OCI-LY3 (cell line): ENCODE results near the gene ROBO1.

Source experiments
- H2AFZ ChIP-seq: fragments of 200-600, 300-600 bp; shearing (Covaris generic); 2 replicates; pipeline ENCODE4 v1.6.0; 2014; ENCODE audit warnings: antibody characterized with exemption, low read depth, low read length
- H3K27ac ChIP-seq: fragments of 200-600, 300-600 bp; sonication (generic); 2 replicates; pipeline ENCODE4 v1.5.1; 2014; ENCODE audit warnings: mild to moderate bottlenecking, low read length, moderate library complexity, mixed read lengths
- H3K27me3 ChIP-seq: fragments of 200-600, 300-600 bp; sonication (generic); 2 replicates; pipeline ENCODE4 v1.6.1; 2014; ENCODE audit warnings: low read depth, low read length, mixed read lengths
- H3K36me3 ChIP-seq: fragments of 200-600, 300-600 bp; sonication (generic); replicated peaks from 2 replicates; pipeline ENCODE3; 2014; ENCODE audit warnings: low read depth, low read length, mixed read lengths
- H3K4me1 ChIP-seq: fragments of 300-600, 200-600 bp; sonication (generic); 2 replicates; pipeline ENCODE4 v1.6.1; 2014; ENCODE audit warnings: low read length, mixed read lengths
- H3K4me2 ChIP-seq: fragments of 200-600, 300-600 bp; sonication (generic); 2 replicates; pipeline ENCODE4 v1.6.1; 2014; ENCODE audit warnings: low read length, mixed read lengths
- H3K4me3 ChIP-seq: fragments of 300-600, 200-600 bp; sonication (generic); 2 replicates; pipeline ENCODE4 v1.5.1; 2014; ENCODE audit warnings: antibody characterized with exemption, mild to moderate bottlenecking, low read length, moderate library complexity
- H3K79me2 ChIP-seq: fragments of 300-600, 200-600 bp; shearing (Covaris generic); 2 replicates; pipeline ENCODE4 v1.6.1; 2014; ENCODE audit warnings: mild to moderate bottlenecking, low read length, mixed read lengths
- H3K9ac ChIP-seq: fragments of 300-600, 200-600 bp; shearing (Covaris generic); 2 replicates; pipeline ENCODE4 v1.6.0; 2014; ENCODE audit warnings: mild to moderate bottlenecking, low read length, moderate library complexity
- H3K9me3 ChIP-seq: fragments of 200-600, 300-600 bp; shearing (Covaris generic); 2 replicates; pipeline ENCODE4 v1.6.1; 2014; ENCODE audit warnings: low read length, mixed read lengths; ENCODE audit not compliant: insufficient read depth
- H4K20me1 ChIP-seq: fragments of 200-600, 300-600 bp; sonication (generic); 2 replicates; pipeline ENCODE4 v1.6.1; 2016; ENCODE audit warnings: low read length, mixed read lengths; ENCODE audit not compliant: insufficient read depth
- CTCF ChIP-seq: fragments of 200-600, 300-600 bp; sonication (generic); IDR thresholded peaks from 2 replicates; pipeline ENCODE4 v1.5.1; 2014; ENCODE audit warnings: antibody characterized with exemption, low read length, low read depth
- EZH2phosphoT487 ChIP-seq: fragments of 200-600 bp; shearing (Covaris generic); IDR thresholded peaks from 2 replicates; pipeline ENCODE4 v1.6.1; 2018; ENCODE audit warnings: antibody characterized with exemption, mixed run types, low read depth

Gene ROBO1

DNA sequence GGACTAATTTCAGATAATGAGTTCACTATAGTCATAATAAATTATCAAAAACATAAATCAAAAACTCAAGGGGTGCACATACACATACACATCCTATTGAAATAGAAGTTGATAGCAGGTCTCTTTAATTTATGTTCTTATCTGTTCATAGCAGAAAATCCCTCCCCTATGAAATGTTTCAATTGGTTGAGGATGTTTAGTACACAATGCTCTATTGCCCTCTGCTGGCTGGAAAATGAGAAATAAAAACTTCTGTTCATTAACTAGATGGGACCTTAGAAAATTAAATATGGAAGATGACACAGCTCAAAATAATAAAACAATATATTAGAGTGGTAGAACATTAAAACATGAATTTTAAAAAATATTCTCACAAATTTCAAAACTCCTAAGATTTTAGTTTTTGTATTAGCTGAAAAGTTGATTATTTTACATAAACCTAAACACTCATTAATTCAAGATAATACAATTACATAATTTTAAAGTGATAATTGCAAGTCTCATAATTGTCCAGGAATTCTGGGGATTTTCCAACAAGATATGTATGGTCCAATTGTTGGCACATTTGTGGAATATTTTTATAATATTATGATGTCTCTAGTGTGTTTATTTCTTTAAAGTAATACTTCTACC lies 735.0 kb downstream of the ROBO1 start:
- Histone ChIP-seq H3K27ac (no peak overlapping the region), H3K4me1 (no peaks in the 10 kb centered on the region), H3K4me3 (no peak overlapping the region), H3K79me2 (no peaks in the 10 kb centered on the region), H3K27me3 (no peaks in the 10 kb centered on the region), H3K9me3 (no peaks in the 10 kb centered on the region), H3K9ac (no peak overlapping the region), H2AFZ (no peak overlapping the region), H4K20me1 (no peaks in the 10 kb centered on the region), H3K36me3 (no peaks in the 10 kb centered on the region), H3K4me2 (no peak overlapping the region)
- TF ChIP-seq CTCF (peak; percentile 76), EZH2phosphoT487 (no peak)

GRCh38 chr3:79030157-79030556 lies 737.6 kb downstream of the ROBO1 start:
- Histone ChIP-seq H3K27me3 (no peaks in the 10 kb centered on the region), H3K9me3 (no peaks in the 10 kb centered on the region), H3K27ac (no peak overlapping the region), H3K4me1 (no peaks in the 10 kb centered on the region), H3K36me3 (no peaks in the 10 kb centered on the region), H3K9ac (no peak overlapping the region), H3K79me2 (no peaks in the 10 kb centered on the region), H4K20me1 (no peaks in the 10 kb centered on the region), H3K4me3 (no peak overlapping the region), H2AFZ (no peak overlapping the region), H3K4me2 (no peak overlapping the region)
- TF ChIP-seq CTCF, result no peak
- TF ChIP-seq EZH2phosphoT487, result no peak

DNA sequence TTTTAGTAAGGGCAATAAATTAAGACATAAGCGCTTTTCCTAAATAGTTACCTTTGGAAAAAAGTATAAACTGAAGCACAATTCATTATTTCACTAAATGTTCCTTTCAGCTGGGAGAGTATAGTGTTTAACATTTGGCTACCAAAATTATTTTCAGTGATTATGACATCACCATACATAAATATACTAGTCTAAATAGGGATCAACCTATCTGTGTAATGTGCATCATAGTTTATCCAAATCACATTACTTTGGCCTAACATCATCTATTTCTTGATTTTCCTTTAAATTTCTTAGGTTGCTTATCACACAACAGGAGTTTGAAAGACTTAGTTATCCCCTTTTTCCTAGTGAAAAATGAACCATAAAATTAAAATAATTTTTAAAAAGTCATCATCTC lies 738.9 kb downstream of the ROBO1 start:
- no peaks in the 10 kb centered on the region for H3K4me1 ChIP-seq
- TF ChIP-seq CTCF (no peak), EZH2phosphoT487 (no peak)
- no peaks in the 10 kb centered on the region for H3K36me3 ChIP-seq
- no peak overlapping the region for H3K9ac ChIP-seq
- H3K27ac ChIP-seq, result no peak overlapping the region
- H3K9me3 ChIP-seq, result no peaks in the 10 kb centered on the region
- H2AFZ ChIP-seq, result no peak overlapping the region
- no peak overlapping the region for H3K4me3 ChIP-seq
- H3K4me2 ChIP-seq, result no peak overlapping the region
- H4K20me1 ChIP-seq, result no peaks in the 10 kb centered on the region
- H3K27me3 ChIP-seq, result no peaks in the 10 kb centered on the region
- no peaks in the 10 kb centered on the region for H3K79me2 ChIP-seq

- Histone ChIP-seq H3K9me3 (no peaks in the 10 kb centered on the region), H3K4me2 (no peak overlapping the region), H2AFZ (no peak overlapping the region), H3K79me2 (no peaks in the 10 kb centered on the region), H3K27me3 (no peaks in the 10 kb centered on the region), H4K20me1 (no peaks in the 10 kb centered on the region), H3K4me1 (no peaks in the 10 kb centered on the region), H3K36me3 (no peaks in the 10 kb centered on the region), H3K4me3 (no peak overlapping the region), H3K27ac (no peak overlapping the region), H3K9ac (no peak overlapping the region)
- no peak for TF ChIP-seq EZH2phosphoT487
- no peak for TF ChIP-seq CTCF
Observed at GRCh38 chr3:79027593-79027992, 740.2 kb downstream of the ROBO1 start.
